IPS-15b (cell line): ENCODE data around the gene RSPO3.
"Not testable (repeated sequence)": the region's sequence is repeated elsewhere in the genome, so short reads cannot be mapped to it uniquely, and the experiment has no call there.

Experiments
- H3K27me3 ChIP-seq: one replicate; pipeline ENCODE4 v1.6.1; 2013; ENCODE audit warnings: low read length; ENCODE audit not compliant: control insufficient read depth, insufficient read depth
- H3K36me3 ChIP-seq: one replicate; pipeline ENCODE4 v1.6.1; 2013; ENCODE audit warnings: low read length; ENCODE audit not compliant: control insufficient read depth, insufficient read depth
- H3K4me1 ChIP-seq: one replicate; pipeline ENCODE4 v1.6.1; 2013; ENCODE audit warnings: mild to moderate bottlenecking, low read length; ENCODE audit not compliant: control insufficient read depth, insufficient read depth
- H3K4me3 ChIP-seq: one replicate; pipeline ENCODE4 v1.5.1; 2013; ENCODE audit warnings: low read depth, low read length
- H3K9ac ChIP-seq: one replicate; pipeline ENCODE4 v1.6.1; 2013; ENCODE audit warnings: low read depth, mild to moderate bottlenecking, low read length
- H3K9me3 ChIP-seq: one replicate; pipeline ENCODE4 v1.6.1; 2013; ENCODE audit warnings: mild to moderate bottlenecking, low read length; ENCODE audit not compliant: control insufficient read depth, insufficient read depth

The RSPO3 gene

DNA sequence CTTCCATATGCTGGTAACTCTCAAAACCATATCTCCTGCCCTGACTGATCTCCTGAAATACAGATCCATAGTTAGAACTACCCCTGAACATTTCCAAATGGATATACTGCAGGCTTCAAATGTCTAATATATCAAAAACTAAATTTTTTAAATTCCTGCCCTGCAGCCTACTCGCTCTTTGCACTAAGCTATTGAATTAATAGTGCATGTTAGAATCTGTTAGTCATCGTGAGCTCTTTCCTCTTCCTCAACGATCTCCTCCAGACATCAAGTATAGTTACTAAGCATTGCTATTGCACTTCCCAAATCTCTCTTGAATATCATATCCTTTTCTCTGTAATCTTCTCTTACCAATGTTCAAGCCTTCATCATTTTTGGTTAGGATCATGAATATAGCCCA lies 26.0 kb upstream of the RSPO3 start:
- peaks cover 4% of the 10 kb centered on the region for H3K4me1 ChIP-seq
- no peaks in the 10 kb centered on the region for H3K36me3 ChIP-seq
- no peak overlapping the region for H3K4me3 ChIP-seq
- H3K9me3 ChIP-seq, result no peaks in the 10 kb centered on the region
- H3K27me3 ChIP-seq, result no peaks in the 10 kb centered on the region
- H3K9ac ChIP-seq, result no peak overlapping the region

- Histone ChIP-seq H3K9ac (no peak overlapping the region), H3K36me3 (no peaks in the 10 kb centered on the region), H3K4me3 (no peak overlapping the region), H3K9me3 (no peaks in the 10 kb centered on the region), H3K4me1 (peaks cover 2% of the 10 kb centered on the region), H3K27me3 (no peaks in the 10 kb centered on the region)
These were observed 23.7 kb upstream of the RSPO3 start for GRCh38 chr6:127094791-127095190.

GRCh38 chr6:127096167-127096566 lies 22.3 kb upstream of the RSPO3 start:
- Histone ChIP-seq H3K36me3 (no peaks in the 10 kb centered on the region), H3K27me3 (no peaks in the 10 kb centered on the region), H3K4me1 (no peaks in the 10 kb centered on the region), H3K9me3 (no peaks in the 10 kb centered on the region), H3K4me3 (no peak overlapping the region), H3K9ac (no peak overlapping the region)

GRCh38 chr6:127097442-127097841 lies 21.0 kb upstream of the RSPO3 start:
- not testable (repeated sequence) for H3K9ac ChIP-seq, H3K4me3 ChIP-seq, H3K36me3 ChIP-seq, H3K9me3 ChIP-seq, H3K27me3 ChIP-seq, H3K4me1 ChIP-seq

GRCh38 chr6:127100510-127101140 lies 17.8 kb upstream of the RSPO3 start:
- Histone ChIP-seq H3K4me3 (no peak overlapping the region), H3K27me3 (no peaks in the 10 kb centered on the region), H3K4me1 (no peaks in the 10 kb centered on the region), H3K9ac (no peak overlapping the region), H3K9me3 (no peaks in the 10 kb centered on the region), H3K36me3 (no peaks in the 10 kb centered on the region)

GRCh38 chr6:127102299-127102698 lies 16.2 kb upstream of the RSPO3 start:
- H3K9me3 ChIP-seq, result no peaks in the 10 kb centered on the region
- no peaks in the 10 kb centered on the region for H3K36me3 ChIP-seq
- H3K4me3 ChIP-seq, result no peak overlapping the region
- no peak overlapping the region for H3K9ac ChIP-seq
- no peaks in the 10 kb centered on the region for H3K4me1 ChIP-seq
- H3K27me3 ChIP-seq, result no peaks in the 10 kb centered on the region

DNA sequence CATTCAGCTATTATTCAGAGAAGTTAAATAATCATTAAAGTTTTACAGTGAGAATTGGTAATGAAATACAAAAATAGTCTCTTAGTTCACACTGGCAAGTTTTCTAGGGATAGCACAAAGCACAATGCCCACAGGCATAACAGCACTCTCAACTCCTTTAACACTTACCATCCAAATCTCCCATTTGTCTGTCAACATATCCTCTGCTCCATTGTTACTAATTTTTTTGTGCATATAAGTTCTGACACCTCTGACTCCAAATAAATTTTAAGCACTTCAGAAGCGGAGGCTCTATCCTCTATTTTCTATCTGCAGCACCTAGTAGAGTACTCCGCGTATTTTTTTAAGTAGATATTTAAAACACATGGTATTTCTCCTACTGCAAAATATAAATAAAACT lies 15.6 kb upstream of the RSPO3 start:
- no peaks in the 10 kb centered on the region for H3K36me3 ChIP-seq
- H3K4me3 ChIP-seq, result no peak overlapping the region
- no peak overlapping the region for H3K9ac ChIP-seq
- H3K9me3 ChIP-seq, result no peaks in the 10 kb centered on the region
- no peaks in the 10 kb centered on the region for H3K27me3 ChIP-seq
- H3K4me1 ChIP-seq, result no peaks in the 10 kb centered on the region

GRCh38 chr6:127103482-127103881 lies 15.0 kb upstream of the RSPO3 start:
- Histone ChIP-seq H3K36me3 (no peaks in the 10 kb centered on the region), H3K4me3 (no peak overlapping the region), H3K9ac (no peak overlapping the region), H3K9me3 (no peaks in the 10 kb centered on the region), H3K27me3 (no peaks in the 10 kb centered on the region), H3K4me1 (no peaks in the 10 kb centered on the region)

DNA sequence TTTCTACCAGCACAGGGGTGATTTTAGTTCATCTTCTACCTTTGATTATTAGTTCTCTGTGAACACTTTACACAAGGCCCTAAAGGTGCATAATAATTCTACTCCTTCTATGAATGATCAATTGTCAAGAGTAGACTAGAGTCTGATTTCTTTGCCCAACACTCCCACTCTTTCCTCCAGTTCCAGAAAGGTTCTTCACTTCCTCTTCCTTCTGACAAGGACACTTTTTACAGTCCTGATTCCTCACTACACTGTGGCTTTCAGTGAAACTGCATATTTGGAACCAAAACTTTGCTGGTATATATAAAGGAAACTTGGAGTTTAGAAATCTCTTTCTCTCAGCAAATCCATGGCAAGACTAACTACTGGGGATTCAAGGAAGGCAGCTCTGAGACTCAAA lies 10.6 kb upstream of the RSPO3 start:
- Histone ChIP-seq H3K4me1 (no peaks in the 10 kb centered on the region), H3K27me3 (no peaks in the 10 kb centered on the region), H3K9me3 (no peaks in the 10 kb centered on the region), H3K4me3 (no peak overlapping the region), H3K9ac (no peak overlapping the region), H3K36me3 (no peaks in the 10 kb centered on the region)

DNA sequence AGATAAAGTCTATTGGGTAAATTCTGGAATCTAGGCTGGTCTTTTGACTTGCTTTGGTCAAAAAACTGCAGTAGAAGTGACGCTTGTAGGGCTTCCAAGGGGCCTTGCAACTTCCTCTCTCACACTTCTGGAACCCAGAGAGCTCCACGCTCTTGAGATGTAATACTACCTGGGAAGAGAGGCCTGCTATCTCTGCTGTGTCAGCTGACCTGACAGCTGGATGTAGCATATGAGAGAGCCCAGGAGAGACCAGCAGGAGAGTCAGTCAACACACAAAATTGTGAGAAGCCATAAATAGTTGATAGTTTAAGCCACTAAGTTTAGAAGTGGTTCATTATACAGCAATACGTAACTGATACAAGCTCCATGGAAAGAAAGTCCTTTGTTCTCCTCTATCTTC lies 7.8 kb upstream of the RSPO3 start:
- Histone ChIP-seq H3K9me3 (no peaks in the 10 kb centered on the region), H3K9ac (no peak overlapping the region), H3K4me1 (no peaks in the 10 kb centered on the region), H3K4me3 (no peak overlapping the region), H3K36me3 (no peaks in the 10 kb centered on the region), H3K27me3 (peaks cover 15% of the 10 kb centered on the region)

GRCh38 chr6:127111526-127111925 lies 6.9 kb upstream of the RSPO3 start:
- no peaks in the 10 kb centered on the region for H3K4me1 ChIP-seq

GRCh38 chr6:127114214-127114760 lies 4.2 kb upstream of the RSPO3 start:
- H3K9ac ChIP-seq, result no peak overlapping the region
- no peaks in the 10 kb centered on the region for H3K9me3 ChIP-seq
- no peaks in the 10 kb centered on the region for H3K36me3 ChIP-seq
- peaks cover 41% of the 10 kb centered on the region for H3K27me3 ChIP-seq
- no peaks in the 10 kb centered on the region for H3K4me1 ChIP-seq
- H3K4me3 ChIP-seq, result no peak overlapping the region

More at GRCh38 chr6:127111526-127111925, 6.9 kb upstream of the RSPO3 start:
- Histone ChIP-seq H3K4me3 (no peak overlapping the region), H3K9me3 (no peaks in the 10 kb centered on the region), H3K36me3 (no peaks in the 10 kb centered on the region), H3K27me3 (peaks cover 23% of the 10 kb centered on the region), H3K9ac (no peak overlapping the region)
